Ovary (tissue), 9 donors: ENCODE results near the gene SH3BP1. TPM values are rescaled to one million over a fixed set of nuclear protein-coding genes. Genes with fewer than 3 reads are reported as not detected.

Source experiments
- DNase-seq, 5 donors: peaks; one replicate each; pipeline ENCODE4 v3.0.0-alpha.2; 2019 to 2020
- H3K27ac ChIP-seq, 2 donors: fragments of 200-600 bp; one replicate each; pipeline versions ENCODE4 v1.5.1 to v1.8.0; 2019 to 2022
- H3K27me3 ChIP-seq: fragments of 200-600 bp; one replicate; pipeline ENCODE4 v1.8.0; 2022
- H3K36me3 ChIP-seq: fragments of 200-600 bp; sonication (generic); one replicate; pipeline ENCODE4 v1.5.1; 2019
- H3K4me1 ChIP-seq: one replicate; pipeline ENCODE4 v1.8.1; 2013; ENCODE audit warnings: mild to moderate bottlenecking, moderate library complexity; ENCODE audit not compliant: insufficient read depth
- H3K4me3 ChIP-seq: fragments of 200-600 bp; sonication (generic); one replicate; pipeline ENCODE4 v1.5.1; 2017
- H3K9me3 ChIP-seq, 2 donors: fragments of 200-600 bp in 1 of 2; sonication (generic) in 1 of 2; one replicate each; pipeline versions ENCODE4 v1.5.1 to v1.8.1; 2013 to 2019; ENCODE audit warnings: mild to moderate bottlenecking in 1 of 2, moderate library complexity in 1 of 2
- EP300 ChIP-seq: sonication (generic); formaldehyde crosslinking; IDR thresholded peaks from one replicate; pipeline ENCODE4 v1.6.1; 2017; ENCODE audit warnings: antibody characterized with exemption
- POLR2A ChIP-seq: fragments of 450-650 bp; IDR thresholded peaks from one replicate; pipeline ENCODE4 v1.6.1; 2017; ENCODE audit warnings: antibody characterized with exemption, mild to moderate bottlenecking, moderate library complexity
- WGBS, 3 donors: extraction: QIAGEN DNeasy Blood & Tissue Kit in 1 of 3; methylation state at CpG; one replicate each; pipeline versions ENCODE4 v1.1.5 to v1.1.7; 2013 to 2017; 5-methylcytosine and 5-hydroxymethylcytosine counted together
- intact Hi-C, 4 donors: fragments of 100-400 bp; cut with DNase I; formaldehyde crosslinking; loops; one replicate each; pipeline versions ENCODE4 v1.11.0 to v1.15.1; 2022 to 2023
- polyA plus RNA-seq, 2 donors: library from polyadenylated mRNA; stranded (reverse); fragments of 200-250 nt in 1 of 2; fragments of 350-450 nt in 1 of 2; fragmentation: Illumina TruSeq in 1 of 2; extraction: RNeasy Lipid Tissue Mini Kit (QIAGEN cat#74804) in 1 of 2; gene quantifications; one replicate each; pipeline ENCODE4 v1.2.3, GENCODE V29; 2013 to 2014
- total RNA-seq, 7 donors: library from RNA; depleted of rRNA in 2 of 7; stranded (reverse); fragments of >200 nt in 2 of 7; fragmentation: NEBNext Ultra II Directional in 3 of 7; extraction: Animal tissue kit (Norgen Biotek cat#: 25700) in 3 of 7; gene quantifications; one replicate each; pipeline versions ENCODE4 v1.1.0 to v1.2.4, GENCODE V29; 2016 to 2023
- TF ChIP-seq, protein P1 (sequence below), 3 donors: fragments of 450-650 bp in 2 of 3; fragments of 200-600 bp in 1 of 3; IDR thresholded peaks; one replicate each; pipeline versions ENCODE4 v1.5.1 to v1.8.0; 2016 to 2022; ENCODE audit warnings: antibody characterized with exemption in 3 of 3, mild to moderate bottlenecking in 1 of 3
- donor health status: DM: no; HTN: no; CAD: no; lungs with moderate emphysema.
- donor health status: DM: no; HTN: no; CAD: no.
- donor health status: Bipolar disorder and iron deficiency.
- donor health status: DM: yes; HTN: yes; CAD: no.
- donor health status: DM: no; HTN: no; CAD: no.
- donor health status: DM: yes; HTN: yes; CAD: no.

SH3BP1 gene
- total and polyA plus RNA-seq, 9 donors: 2.0 to 13.3 (median 8.2) TPM

DNA sequence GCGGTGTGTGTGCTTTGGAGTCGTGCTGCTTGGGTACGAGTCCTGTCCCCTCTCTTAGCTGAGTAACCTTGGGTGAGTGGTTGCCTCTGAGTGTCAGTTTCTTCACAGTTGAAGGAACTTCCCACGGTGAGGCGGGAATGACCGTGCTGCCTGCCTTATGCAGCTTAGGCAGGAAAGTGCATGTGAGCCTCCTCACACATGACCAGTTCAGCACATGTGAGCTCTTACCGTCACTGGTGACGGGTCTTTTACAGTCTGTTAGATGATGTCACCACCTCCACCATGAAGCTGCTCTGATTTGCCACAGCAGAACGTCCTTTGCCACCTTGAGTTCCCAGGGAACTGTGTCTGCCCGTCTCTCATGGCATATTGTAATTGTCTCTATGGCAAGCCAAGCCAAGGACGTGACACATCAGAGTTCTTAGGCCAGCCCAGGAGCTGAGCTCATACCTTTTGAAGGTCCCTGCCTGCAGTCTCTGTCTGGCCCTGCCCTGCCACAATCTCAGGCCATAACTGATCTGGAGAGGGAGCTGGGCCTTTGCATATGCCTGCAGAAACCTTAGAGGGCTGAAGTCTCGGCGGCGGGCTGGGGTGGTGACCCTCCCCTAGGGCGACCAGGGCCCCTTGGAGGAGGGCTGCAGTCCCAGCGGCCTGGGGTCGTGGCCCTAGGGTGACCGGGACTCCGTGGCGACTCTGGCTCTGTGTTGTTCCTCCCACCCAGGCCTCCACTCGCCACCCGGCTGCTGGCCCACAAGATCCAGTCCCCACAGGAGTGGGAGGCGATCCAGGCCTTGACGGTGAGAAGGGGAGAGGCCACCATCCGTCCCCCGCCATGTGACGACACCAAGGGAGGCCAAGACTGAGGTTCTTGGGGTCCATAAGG, 23.0 kb upstream of the SH3BP1 start:
- H3K4me3 ChIP-seq: no peak overlapping the region
- H3K36me3 ChIP-seq: no peaks in the 10 kb centered on the region
- no peaks in the 10 kb centered on the region for H3K27me3 ChIP-seq
- H3K9me3 ChIP-seq: no peaks in the 10 kb centered on the region
- WGBS, 3 donors: 85 to 90% (median 85%) methylated on average over 25 to 27 of the region's 27 CpGs
- H3K27ac ChIP-seq: no peak overlapping the region
- intact Hi-C loops: no loop called here
- H3K4me1 ChIP-seq: peaks cover 4% of the 10 kb centered on the region
- TF ChIP-seq EP300 (no peak), POLR2A (no peak)
- TF ChIP-seq, protein P1, sequence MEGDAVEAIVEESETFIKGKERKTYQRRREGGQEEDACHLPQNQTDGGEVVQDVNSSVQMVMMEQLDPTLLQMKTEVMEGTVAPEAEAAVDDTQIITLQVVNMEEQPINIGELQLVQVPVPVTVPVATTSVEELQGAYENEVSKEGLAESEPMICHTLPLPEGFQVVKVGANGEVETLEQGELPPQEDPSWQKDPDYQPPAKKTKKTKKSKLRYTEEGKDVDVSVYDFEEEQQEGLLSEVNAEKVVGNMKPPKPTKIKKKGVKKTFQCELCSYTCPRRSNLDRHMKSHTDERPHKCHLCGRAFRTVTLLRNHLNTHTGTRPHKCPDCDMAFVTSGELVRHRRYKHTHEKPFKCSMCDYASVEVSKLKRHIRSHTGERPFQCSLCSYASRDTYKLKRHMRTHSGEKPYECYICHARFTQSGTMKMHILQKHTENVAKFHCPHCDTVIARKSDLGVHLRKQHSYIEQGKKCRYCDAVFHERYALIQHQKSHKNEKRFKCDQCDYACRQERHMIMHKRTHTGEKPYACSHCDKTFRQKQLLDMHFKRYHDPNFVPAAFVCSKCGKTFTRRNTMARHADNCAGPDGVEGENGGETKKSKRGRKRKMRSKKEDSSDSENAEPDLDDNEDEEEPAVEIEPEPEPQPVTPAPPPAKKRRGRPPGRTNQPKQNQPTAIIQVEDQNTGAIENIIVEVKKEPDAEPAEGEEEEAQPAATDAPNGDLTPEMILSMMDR (IDR thresholded peaks at IDR 0.05): no peak
- DNase-seq: peak in 1 of 5 donors; percentile 23

DNA sequence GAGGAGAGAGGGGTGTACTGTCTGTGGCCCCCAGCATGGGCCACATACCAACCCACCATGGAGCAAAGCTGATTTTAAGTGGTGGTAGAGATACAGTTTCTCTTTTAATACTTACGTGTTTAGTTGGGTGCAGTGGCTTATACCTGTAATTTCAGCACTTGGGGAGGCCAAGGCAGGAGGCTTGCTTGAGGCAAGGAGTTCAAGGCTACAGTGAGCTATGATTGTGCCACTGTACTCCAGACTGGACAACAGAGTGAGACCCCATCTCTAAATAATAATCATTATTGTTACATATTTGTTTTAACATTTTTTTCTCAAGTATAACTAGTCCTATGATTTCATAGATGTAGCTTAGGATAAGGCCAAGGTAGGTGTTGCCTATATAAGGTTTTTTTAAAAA, 22.0 kb upstream of the SH3BP1 start:
- DNase-seq: no peak
- Histone ChIP-seq H3K4me3 (no peak overlapping the region), H3K27me3 (no peaks in the 10 kb centered on the region), H3K27ac (no peak overlapping the region), H3K36me3 (no peaks in the 10 kb centered on the region), H3K4me1 (peaks cover 4% of the 10 kb centered on the region), H3K9me3 (no peaks in the 10 kb centered on the region)
- intact Hi-C loops: no loop called here
- TF ChIP-seq EP300: no peak
- no peak for TF ChIP-seq POLR2A
- TF ChIP-seq, protein P1 (IDR thresholded peaks at IDR 0.05): no peak
- 84 to 97% (median 96%) methylated on average over 1 of the region's 1 CpG for WGBS, 3 donors

DNA sequence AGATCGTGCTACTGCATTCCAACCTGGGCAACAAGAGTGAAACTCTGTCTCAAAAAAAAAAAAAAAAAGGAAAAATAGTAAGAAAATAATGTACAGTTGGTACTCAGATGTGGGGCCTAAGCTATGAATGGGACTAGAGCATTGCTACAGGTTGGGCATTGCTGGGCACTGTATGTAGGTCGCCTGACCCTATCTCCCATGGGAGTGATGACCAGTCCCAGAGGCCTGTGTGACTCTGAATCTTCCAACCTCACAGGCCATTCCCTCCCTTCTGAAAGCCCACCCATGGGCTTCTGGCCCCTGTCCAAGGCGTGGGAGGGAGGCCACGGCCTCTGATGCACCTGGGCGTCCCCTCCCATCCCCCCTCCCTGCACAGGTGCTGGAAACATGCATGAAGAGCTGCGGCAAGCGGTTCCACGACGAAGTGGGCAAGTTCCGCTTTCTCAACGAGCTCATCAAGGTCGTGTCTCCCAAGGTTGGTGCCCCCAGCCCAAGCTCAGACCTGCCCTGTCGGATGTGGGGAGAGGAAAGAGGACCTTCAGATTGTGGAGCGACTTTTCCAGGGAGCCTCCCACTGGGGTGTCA, 21.3 kb upstream of the SH3BP1 start:
- intact Hi-C loops: no loop called here
- peak in 2 of 5 donors; percentile 34 to 41 for DNase-seq
- H3K27me3 ChIP-seq: no peaks in the 10 kb centered on the region
- H3K27ac ChIP-seq: no peak overlapping the region
- peaks cover 4% of the 10 kb centered on the region for H3K4me1 ChIP-seq
- no peaks in the 10 kb centered on the region for H3K36me3 ChIP-seq
- H3K4me3 ChIP-seq: no peak overlapping the region
- WGBS, 3 donors: 72 to 78% (median 78%) methylated on average over 14 of the region's 14 CpGs
- H3K9me3 ChIP-seq: no peaks in the 10 kb centered on the region
- TF ChIP-seq EP300: no peak
- TF ChIP-seq, protein P1 (IDR thresholded peaks at IDR 0.05): no peak
- no peak for TF ChIP-seq POLR2A

DNA sequence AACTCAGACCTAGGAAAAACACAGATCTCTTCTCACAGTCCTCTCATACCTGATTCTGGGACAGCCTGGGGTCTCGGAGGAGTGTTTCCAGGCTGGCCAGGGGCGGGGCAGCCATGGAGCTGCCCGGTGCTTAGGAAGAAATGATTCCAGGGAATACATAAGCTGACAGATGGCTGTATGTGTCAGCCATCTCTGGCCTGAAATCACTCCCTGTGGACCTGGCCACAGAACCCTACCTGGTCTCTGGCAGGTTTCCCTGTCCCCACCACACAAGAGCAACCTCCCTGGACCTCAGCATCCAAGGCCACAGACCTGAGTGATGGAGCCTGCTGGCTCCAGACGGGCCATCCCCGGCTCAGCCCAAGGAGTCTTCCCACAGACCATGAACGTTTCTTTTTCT, 20.8 kb upstream of the SH3BP1 start:
- TF ChIP-seq EP300: no peak
- TF ChIP-seq, protein P1 (IDR thresholded peaks at IDR 0.05): no peak
- TF ChIP-seq POLR2A: no peak
- WGBS, 3 donors: 80 to 85% (median 83%) methylated on average over 6 of the region's 6 CpGs
- DNase-seq: peak in 1 of 5 donors; percentile 15
- H3K4me3 ChIP-seq: no peak overlapping the region
- H3K27me3 ChIP-seq: no peaks in the 10 kb centered on the region
- no peaks in the 10 kb centered on the region for H3K9me3 ChIP-seq
- no peak overlapping the region for H3K27ac ChIP-seq
- peaks cover 4% of the 10 kb centered on the region for H3K4me1 ChIP-seq
- no peaks in the 10 kb centered on the region for H3K36me3 ChIP-seq
- intact Hi-C loops: no loop called here
